Nephron (organoid): ENCODE results near the gene PDHX.

ENCODE experiments used
- H3K27ac Mint-ChIP-seq, 3 experiments: 2 replicates each; pipeline ENCODE4 v1.8.0; 2020; ENCODE audit warnings: mixed read lengths in 3 of 3, mild to moderate bottlenecking in 2 of 3, moderate library complexity in 1 of 3
- H3K27me3 Mint-ChIP-seq: 2 replicates; pipeline ENCODE4 v1.8.0; 2021; ENCODE audit warnings: low read depth, mild to moderate bottlenecking, moderate library complexity, mixed read lengths
- H3K36me3 Mint-ChIP-seq: 2 replicates; pipeline ENCODE4 v1.8.0; 2020; ENCODE audit warnings: low read depth, mixed read lengths
- H3K4me1 Mint-ChIP-seq: 2 replicates; pipeline ENCODE4 v1.8.0; 2020; ENCODE audit warnings: mixed read lengths
- H3K4me3 Mint-ChIP-seq, 3 experiments: 2 replicates each; pipeline ENCODE4 v1.8.0; 2020; ENCODE audit warnings: mild to moderate bottlenecking in 3 of 3, mixed read lengths in 3 of 3, moderate library complexity in 2 of 3
- H3K9me3 Mint-ChIP-seq: 2 replicates; pipeline ENCODE4 v1.8.0; 2020; ENCODE audit warnings: mixed read lengths
- TF ChIP-seq, protein P1 (sequence below), 3 experiments: fragments of 200-600 bp; sonication (generic); IDR thresholded peaks; one replicate each; pipeline ENCODE4 v1.5.0; 2021; ENCODE audit warnings: antibody characterized with exemption in 3 of 3; ENCODE audit not compliant: unreplicated experiment in 3 of 3

Gene PDHX

DNA sequence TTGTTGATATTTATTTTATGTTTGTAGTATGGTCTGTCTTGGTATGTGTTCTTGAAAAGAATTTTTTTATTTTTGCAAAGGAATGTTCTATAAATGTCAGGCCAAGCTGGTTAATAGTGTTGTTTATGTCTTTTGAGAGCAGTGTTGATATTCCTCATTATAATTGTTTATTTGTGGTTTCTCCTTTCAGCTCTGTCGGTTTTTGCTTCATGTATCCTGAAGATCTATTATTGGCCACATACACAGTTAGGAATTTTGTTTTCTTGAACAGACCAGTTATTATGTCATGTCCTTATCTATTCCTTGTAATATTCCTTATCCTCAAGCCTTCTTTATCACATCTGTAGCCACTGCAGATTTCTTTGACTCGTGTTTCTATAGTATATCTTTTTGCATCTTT is 56.5 kb downstream of the PDHX start:
- TF ChIP-seq, protein P1, sequence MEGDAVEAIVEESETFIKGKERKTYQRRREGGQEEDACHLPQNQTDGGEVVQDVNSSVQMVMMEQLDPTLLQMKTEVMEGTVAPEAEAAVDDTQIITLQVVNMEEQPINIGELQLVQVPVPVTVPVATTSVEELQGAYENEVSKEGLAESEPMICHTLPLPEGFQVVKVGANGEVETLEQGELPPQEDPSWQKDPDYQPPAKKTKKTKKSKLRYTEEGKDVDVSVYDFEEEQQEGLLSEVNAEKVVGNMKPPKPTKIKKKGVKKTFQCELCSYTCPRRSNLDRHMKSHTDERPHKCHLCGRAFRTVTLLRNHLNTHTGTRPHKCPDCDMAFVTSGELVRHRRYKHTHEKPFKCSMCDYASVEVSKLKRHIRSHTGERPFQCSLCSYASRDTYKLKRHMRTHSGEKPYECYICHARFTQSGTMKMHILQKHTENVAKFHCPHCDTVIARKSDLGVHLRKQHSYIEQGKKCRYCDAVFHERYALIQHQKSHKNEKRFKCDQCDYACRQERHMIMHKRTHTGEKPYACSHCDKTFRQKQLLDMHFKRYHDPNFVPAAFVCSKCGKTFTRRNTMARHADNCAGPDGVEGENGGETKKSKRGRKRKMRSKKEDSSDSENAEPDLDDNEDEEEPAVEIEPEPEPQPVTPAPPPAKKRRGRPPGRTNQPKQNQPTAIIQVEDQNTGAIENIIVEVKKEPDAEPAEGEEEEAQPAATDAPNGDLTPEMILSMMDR (IDR thresholded peaks at IDR 0.05; ENCODE audit: unreplicated experiment in 3 of 3) = no peak
- Mint-ChIP-seq H3K27me3 (no peaks in the 10 kb centered on the region), H3K9me3 (peaks cover 3% of the 10 kb centered on the region), H3K27ac (no peak overlapping the region), H3K36me3 (peaks cover 80% of the 10 kb centered on the region), H3K4me1 (peaks cover 14% of the 10 kb centered on the region), H3K4me3 (no peak overlapping the region)

DNA sequence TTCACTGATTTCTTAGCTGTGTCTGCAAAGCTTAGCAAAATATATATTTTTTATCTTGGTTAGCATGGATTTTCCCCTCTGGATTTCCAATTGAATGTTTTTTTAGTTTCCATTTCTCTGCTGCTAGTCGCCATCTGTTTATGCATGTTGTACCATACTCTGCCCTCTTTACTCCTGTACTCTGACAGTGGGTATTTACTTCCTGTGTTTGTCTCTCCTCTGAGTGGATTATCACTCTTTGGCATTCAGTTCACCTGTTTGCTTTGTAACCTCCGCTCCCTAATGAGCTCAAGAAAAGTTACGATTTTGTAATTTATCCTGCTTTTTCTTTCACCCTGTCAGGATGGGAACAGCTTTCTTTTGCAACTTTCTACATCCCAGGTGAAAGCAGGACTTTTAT is 59.1 kb downstream of the PDHX start:
- H3K27me3 Mint-ChIP-seq = no peaks in the 10 kb centered on the region
- no peak overlapping the region for H3K4me3 Mint-ChIP-seq
- H3K36me3 Mint-ChIP-seq = peaks cover 70% of the 10 kb centered on the region
- TF ChIP-seq, protein P1 (IDR thresholded peaks at IDR 0.05; ENCODE audit: unreplicated experiment in 3 of 3) = no peak
- H3K4me1 Mint-ChIP-seq = peaks cover 22% of the 10 kb centered on the region
- H3K9me3 Mint-ChIP-seq = peaks cover 5% of the 10 kb centered on the region
- H3K27ac Mint-ChIP-seq = no peak overlapping the region

DNA sequence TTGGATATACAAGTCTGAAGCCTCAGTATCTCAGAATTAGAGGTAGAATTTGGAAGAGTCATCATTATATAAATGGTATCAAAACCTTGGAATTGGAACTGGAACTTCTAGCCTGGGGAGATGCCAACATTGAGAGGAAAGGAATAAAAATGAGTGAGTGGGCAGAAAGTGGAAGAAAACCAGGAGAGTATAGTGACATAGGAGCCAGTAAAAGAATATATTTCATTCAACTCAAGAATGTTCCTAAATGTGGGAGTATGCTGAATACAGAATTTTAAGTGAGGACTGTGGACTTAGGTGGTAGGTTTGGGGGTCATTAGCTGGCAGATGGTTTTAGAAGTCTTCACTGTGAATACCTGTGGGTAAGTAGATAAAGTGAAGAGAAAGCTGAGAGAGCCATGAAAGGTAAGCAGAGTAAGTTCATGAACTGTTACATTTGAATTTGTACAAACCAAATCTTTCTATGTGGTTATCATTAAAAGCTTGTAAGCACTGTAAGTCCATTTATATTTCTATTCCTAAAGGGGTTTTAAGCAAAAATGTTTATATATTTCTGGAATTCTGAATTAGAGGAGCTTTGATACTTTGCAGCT is 60.2 kb downstream of the PDHX start:
- Mint-ChIP-seq H3K4me1 (peaks cover 22% of the 10 kb centered on the region), H3K27me3 (no peaks in the 10 kb centered on the region), H3K4me3 (no peak overlapping the region), H3K36me3 (peaks cover 69% of the 10 kb centered on the region), H3K9me3 (peaks cover 7% of the 10 kb centered on the region), H3K27ac (no peak overlapping the region)
- TF ChIP-seq, protein P1 (IDR thresholded peaks at IDR 0.05; ENCODE audit: unreplicated experiment in 3 of 3) = no peak

GRCh38 chr11:34977089-34977912 is 60.9 kb downstream of the PDHX start:
- no peaks in the 10 kb centered on the region for H3K27me3 Mint-ChIP-seq
- H3K27ac Mint-ChIP-seq = peak overlapping the region in 2 of 3 experiments; percentile 5 to 13
- H3K36me3 Mint-ChIP-seq = peaks cover 69% of the 10 kb centered on the region

GRCh38 chr11:34978236-34979191 is 62.1 kb downstream of the PDHX start:
- H3K4me1 Mint-ChIP-seq = peaks cover 22% of the 10 kb centered on the region
- H3K4me3 Mint-ChIP-seq = no peak overlapping the region
- no peaks in the 10 kb centered on the region for H3K27me3 Mint-ChIP-seq
- peaks cover 14% of the 10 kb centered on the region for H3K9me3 Mint-ChIP-seq
- H3K27ac Mint-ChIP-seq = peak overlapping the region in 2 of 3 experiments; percentile 1 to 51
- peaks cover 69% of the 10 kb centered on the region for H3K36me3 Mint-ChIP-seq
- TF ChIP-seq, protein P1 (IDR thresholded peaks at IDR 0.05; ENCODE audit: unreplicated experiment in 3 of 3) = no peak

More at GRCh38 chr11:34977089-34977912, 60.9 kb downstream of the PDHX start:
- TF ChIP-seq, protein P1 (IDR thresholded peaks at IDR 0.05; ENCODE audit: unreplicated experiment in 3 of 3) = no peak
- H3K9me3 Mint-ChIP-seq = peaks cover 14% of the 10 kb centered on the region
- no peak overlapping the region for H3K4me3 Mint-ChIP-seq
- peaks cover 22% of the 10 kb centered on the region for H3K4me1 Mint-ChIP-seq
